Mesodermal cell (in vitro differentiated cells): ENCODE data around the gene MAP3K20. TPM values are rescaled to one million over a fixed set of nuclear protein-coding genes. Genes with fewer than 3 reads are reported as not detected.

ENCODE experiments used
- H3K27ac ChIP-seq: 2 replicates; pipeline ENCODE4 v1.7.0; 2013; ENCODE audit warnings: mild to moderate bottlenecking, low read depth, low read length, moderate library complexity; ENCODE audit not compliant: severe bottlenecking
- H3K36me3 ChIP-seq: 2 replicates; pipeline ENCODE4 v1.7.1; 2013; ENCODE audit warnings: mild to moderate bottlenecking, low read length, moderate library complexity; ENCODE audit not compliant: control insufficient read depth, insufficient read depth
- H3K4me1 ChIP-seq: one replicate; pipeline ENCODE4 v1.7.1; 2013; ENCODE audit warnings: mild to moderate bottlenecking, low read length; ENCODE audit not compliant: insufficient read depth, control insufficient read depth, poor library complexity, severe bottlenecking
- H3K4me3 ChIP-seq: 2 replicates; pipeline ENCODE4 v1.7.0; 2013; ENCODE audit warnings: low read length, control low read depth, mild to moderate bottlenecking; ENCODE audit not compliant: insufficient read depth, poor library complexity, severe bottlenecking; ENCODE audit errors: extremely low read depth
- H3K9me3 ChIP-seq: 2 replicates; pipeline ENCODE4 v1.7.1; 2013; ENCODE audit warnings: mild to moderate bottlenecking, low read length, moderate library complexity; ENCODE audit not compliant: control insufficient read depth
- WGBS, 2 experiments: methylation state at CpG; one replicate each; pipeline ENCODE4 v1.1.5; 2013; ENCODE audit warnings: missing lambda C conversion rate in 2 of 2; ENCODE audit not compliant: insufficient coverage in 2 of 2; 5-methylcytosine and 5-hydroxymethylcytosine counted together
- polyA plus RNA-seq, 2 experiments: library from polyadenylated mRNA; stranded (reverse); fragments of 50-300 nt; gene quantifications; one replicate each; pipeline ENCODE4 v1.2.3, GENCODE V29; 2013

Gene MAP3K20
- polyA plus RNA-seq (2013, experiment 1 of 2): 24.4 TPM
- polyA plus RNA-seq (2013, experiment 2 of 2): 23.1 TPM

DNA sequence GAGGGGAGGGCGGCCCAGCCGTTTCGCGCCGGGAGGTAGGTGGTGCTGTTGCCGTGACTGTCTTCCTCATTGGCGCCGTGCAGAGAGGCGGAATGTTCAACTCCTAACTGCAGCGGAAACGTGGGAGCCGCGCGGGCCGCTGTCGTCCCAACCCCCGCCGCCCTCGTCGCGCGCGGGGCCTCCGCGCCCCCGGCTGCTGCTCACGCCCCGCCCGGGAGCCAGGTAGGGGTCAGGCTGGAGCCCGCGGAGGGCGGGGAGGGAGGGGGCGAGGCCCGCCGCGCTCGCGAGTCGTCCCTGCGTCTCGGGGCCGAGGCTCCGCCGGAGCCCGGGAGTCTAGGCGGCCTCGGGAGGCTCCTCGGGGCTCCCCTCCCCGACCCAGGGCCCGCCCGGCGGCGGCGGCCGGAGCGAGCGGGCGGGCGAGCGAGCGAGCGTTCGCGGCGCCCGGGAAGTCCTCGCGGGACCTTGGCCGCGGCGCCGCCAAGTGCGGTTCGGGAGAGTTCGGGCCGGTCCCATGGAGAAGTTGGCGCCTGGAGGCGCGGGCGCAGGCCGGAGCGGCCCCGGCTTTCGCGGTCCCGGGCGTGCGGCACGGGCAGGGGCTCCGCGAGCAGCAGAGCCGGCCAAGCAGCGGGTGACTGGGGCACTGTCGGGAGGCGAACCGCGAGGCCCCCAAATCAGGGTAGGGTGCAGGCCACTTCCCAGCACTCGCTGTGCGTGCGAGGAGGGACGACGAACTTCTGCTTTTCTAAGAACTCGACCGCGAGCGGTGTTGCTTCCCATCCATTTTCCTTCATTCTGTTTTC, at the start of gene MAP3K20:
Gene MAP3K20 (plus strand): TSS at position 66 of the 800 bp plus-strand sequence. CDS start 15,186 bp downstream, outside the sequence.
- Histone ChIP-seq H3K27ac (peak within 1 kb of the TSS; percentile 44), H3K4me3 (peak within 1 kb of the TSS; percentile 73), H3K9me3 (no peaks in the 10 kb centered on the region), H3K4me1 (peaks cover 10% of the 10 kb centered on the region), H3K36me3 (peaks cover 12% of the 10 kb centered on the region)
- 0% methylated on average over 56 to 72 of the region's 106 CpGs for WGBS, 2 experiments

- Histone ChIP-seq H3K4me1 (no peaks in the 10 kb centered on the region), H3K27ac (no peak overlapping the region), H3K36me3 (no peaks in the 10 kb centered on the region), H3K9me3 (no peaks in the 10 kb centered on the region), H3K4me3 (no peak overlapping the region)
- 100% methylated on average over 1 of the region's 1 CpG; no CpG with 5 or more reads in 1 of the 2 experiments for WGBS, 2 experiments
Observed at GRCh38 chr2:173026479-173026878, 49.2 kb upstream of the MAP3K20 start.

DNA sequence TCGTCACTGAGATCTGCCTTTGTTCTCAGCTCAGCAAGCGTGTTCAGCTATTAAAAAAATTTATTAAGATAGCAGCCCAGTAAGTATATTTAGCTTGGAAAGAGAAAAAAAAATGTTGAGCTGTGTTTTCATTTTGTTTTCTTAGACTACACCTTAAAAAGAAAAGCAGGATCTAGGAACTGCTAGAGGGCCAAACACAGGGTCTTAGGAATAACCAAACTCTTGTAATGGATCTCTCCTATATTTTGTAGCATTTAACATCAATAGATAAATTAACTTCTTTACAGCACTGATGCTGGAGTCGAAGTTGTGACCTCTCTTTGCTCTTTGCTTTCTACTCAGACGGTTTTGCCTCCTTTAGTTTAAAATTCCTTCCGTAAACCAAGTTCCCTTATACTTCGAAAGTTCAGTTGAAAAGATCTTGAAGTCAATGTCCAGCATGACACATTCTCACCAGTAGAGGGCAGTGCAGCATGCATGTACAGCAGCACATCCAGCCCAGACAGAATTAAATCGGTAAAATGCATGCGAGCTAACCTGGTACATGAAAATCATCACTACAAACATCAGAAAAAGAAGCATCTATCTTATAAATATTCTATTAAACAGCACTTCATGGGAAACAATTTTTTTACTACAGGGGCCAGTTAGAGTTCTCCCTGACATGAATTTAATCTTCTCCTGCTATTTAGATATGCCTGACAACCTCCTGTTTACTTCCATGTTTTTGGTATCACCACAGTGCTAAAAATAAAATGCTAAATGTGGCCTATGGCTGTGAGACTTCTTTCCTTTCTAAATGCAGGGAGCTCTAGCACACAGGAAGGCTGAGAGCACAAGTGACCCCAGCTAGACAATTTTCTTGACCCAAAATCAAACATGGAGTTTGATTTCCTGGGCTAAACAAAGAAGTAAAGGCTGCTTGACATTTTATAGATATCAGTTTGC, 48.2 kb upstream of the MAP3K20 start:
- 24 to 25% methylated on average over 6 of the region's 8 CpGs for WGBS, 2 experiments
- Histone ChIP-seq H3K4me3 (no peak overlapping the region), H3K4me1 (no peaks in the 10 kb centered on the region), H3K9me3 (no peaks in the 10 kb centered on the region), H3K27ac (peak overlapping the region; percentile 48), H3K36me3 (no peaks in the 10 kb centered on the region)

- Histone ChIP-seq H3K27ac (peak overlapping the region; percentile 48), H3K9me3 (no peaks in the 10 kb centered on the region)
- WGBS, 2 experiments: no CpG with 5 or more reads among the region's 1 CpG
Observed at GRCh38 chr2:173028141-173028540, 47.5 kb upstream of the MAP3K20 start.

GRCh38 chr2:173028671-173029070, 47.0 kb upstream of the MAP3K20 start:
- 40 to 42% methylated on average over 2 of the region's 5 CpGs for WGBS, 2 experiments
- Histone ChIP-seq H3K27ac (no peak overlapping the region), H3K4me1 (no peaks in the 10 kb centered on the region), H3K9me3 (no peaks in the 10 kb centered on the region), H3K36me3 (no peaks in the 10 kb centered on the region), H3K4me3 (no peak overlapping the region)

More at GRCh38 chr2:173028141-173028540, 47.5 kb upstream of the MAP3K20 start:
- Histone ChIP-seq H3K4me3 (no peak overlapping the region), H3K4me1 (no peaks in the 10 kb centered on the region), H3K36me3 (no peaks in the 10 kb centered on the region)

- Histone ChIP-seq H3K36me3 (no peaks in the 10 kb centered on the region), H3K9me3 (no peaks in the 10 kb centered on the region), H3K4me1 (no peaks in the 10 kb centered on the region), H3K27ac (no peak overlapping the region), H3K4me3 (no peak overlapping the region)
- WGBS, 2 experiments: 86 to 96% methylated on average over 4 to 6 of the region's 9 CpGs
Observed at GRCh38 chr2:173030561-173031490, 44.8 kb upstream of the MAP3K20 start.

DNA sequence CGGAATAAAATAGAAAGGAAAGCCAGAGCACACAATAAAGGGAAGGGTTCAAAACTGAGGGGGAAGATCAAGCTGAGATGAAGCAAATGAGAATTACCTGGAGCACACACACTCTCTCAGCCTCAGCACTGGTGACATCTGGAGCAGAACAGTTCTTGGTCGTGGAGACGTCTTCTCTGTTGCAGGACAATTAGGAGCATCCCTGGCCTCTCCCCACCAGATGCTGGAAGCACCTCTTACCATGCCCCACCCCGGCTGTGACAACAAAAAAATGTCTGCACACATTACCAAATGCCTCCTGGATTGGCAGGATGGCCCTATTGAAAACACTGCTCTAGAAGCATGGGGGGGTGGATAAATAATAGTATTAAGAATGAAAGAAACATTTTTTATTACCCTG, 43.6 kb upstream of the MAP3K20 start:
- no peak overlapping the region for H3K4me3 ChIP-seq
- no peaks in the 10 kb centered on the region for H3K4me1 ChIP-seq
- no peak overlapping the region for H3K27ac ChIP-seq
- H3K36me3 ChIP-seq: no peaks in the 10 kb centered on the region
- no peaks in the 10 kb centered on the region for H3K9me3 ChIP-seq
- 72 to 96% methylated on average over 3 of the region's 4 CpGs for WGBS, 2 experiments

DNA sequence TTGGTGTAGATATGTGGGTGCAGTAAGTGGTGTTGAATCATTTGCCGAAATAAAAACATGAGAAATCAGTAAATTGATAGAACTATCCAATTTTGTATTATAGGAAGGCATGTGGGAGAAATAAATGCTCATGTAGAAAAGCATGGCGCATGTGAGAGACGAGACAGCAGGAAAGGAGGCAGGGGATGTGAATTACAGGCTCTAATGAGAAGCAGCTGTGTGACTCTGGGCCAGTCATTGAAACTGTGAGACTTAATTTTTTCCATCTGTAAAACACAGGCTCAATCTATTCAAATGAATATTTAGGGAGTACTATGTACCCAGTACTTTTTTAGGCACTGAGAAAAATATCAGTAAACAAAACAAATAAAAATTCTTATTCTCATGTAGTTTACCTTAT, 42.6 kb upstream of the MAP3K20 start:
- 95% methylated on average over 3 of the region's 3 CpGs for WGBS, 2 experiments
- H3K27ac ChIP-seq: no peak overlapping the region
- no peaks in the 10 kb centered on the region for H3K4me1 ChIP-seq

DNA sequence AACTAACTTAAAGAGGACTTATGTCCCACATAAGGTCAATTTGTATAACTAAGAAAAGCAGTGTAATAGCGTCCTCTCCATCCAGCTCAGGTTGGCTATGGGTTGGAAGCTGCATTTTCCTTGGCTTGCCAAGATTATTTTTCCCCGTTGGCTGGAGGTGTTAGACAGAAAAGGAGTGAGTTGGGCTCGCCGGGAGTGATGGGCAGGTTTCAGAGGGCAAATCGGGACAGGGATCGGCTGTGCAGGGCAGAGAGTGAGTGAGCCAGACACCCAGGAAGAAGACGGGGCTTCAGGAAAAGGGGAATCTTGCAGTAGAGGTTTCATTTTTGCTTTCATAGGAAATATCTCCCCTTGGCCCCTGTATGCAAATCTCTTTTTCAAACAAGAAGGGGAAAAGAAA, 41.5 kb upstream of the MAP3K20 start:
- no peak overlapping the region for H3K4me3 ChIP-seq
- no peaks in the 10 kb centered on the region for H3K4me1 ChIP-seq
- no peaks in the 10 kb centered on the region for H3K36me3 ChIP-seq
- no peak overlapping the region for H3K27ac ChIP-seq
- no peaks in the 10 kb centered on the region for H3K9me3 ChIP-seq
- 91 to 92% methylated on average over 5 to 6 of the region's 7 CpGs for WGBS, 2 experiments

More for the DNA sequence above, 42.6 kb upstream of the MAP3K20 start:
- Histone ChIP-seq H3K9me3 (no peaks in the 10 kb centered on the region), H3K36me3 (no peaks in the 10 kb centered on the region), H3K4me3 (no peak overlapping the region)
